Calu3 (cell line): ENCODE measurements around the gene TAGLN3. TPM values are rescaled to one million over a fixed set of nuclear protein-coding genes. Genes with fewer than 3 reads are reported as not detected.

ENCODE experiments used
- BruUV-seq: library from RNA; stranded (reverse); fragments of 400-500 nt; replicated peaks from 2 replicates; lab custom pipeline; 2021; lab: Mats Ljungman, UMichigan
- CTCF ChIA-PET: fragments of 300-600 bp; sonication (Branson Sonifier 250); formaldehyde crosslinking; loops from one replicate; lab custom pipeline; 2022; ENCODE audit warnings: antibody characterized with exemption; lab: Charles Lee
- DNase-seq: peaks from one replicate; pipeline ENCODE4 v3.0.0; 2022
- H3K27ac Mint-ChIP-seq: one replicate; pipeline ENCODE4 v1.8.0; 2022; ENCODE audit warnings: mixed read lengths; ENCODE audit not compliant: unreplicated experiment
- H3K27me3 Mint-ChIP-seq: one replicate; pipeline ENCODE4 v1.8.0; 2022; ENCODE audit warnings: mixed read lengths; ENCODE audit not compliant: unreplicated experiment
- H3K36me3 Mint-ChIP-seq: one replicate; pipeline ENCODE4 v1.8.0; 2022; ENCODE audit warnings: mild to moderate bottlenecking, moderate library complexity, mixed read lengths; ENCODE audit not compliant: insufficient read depth, unreplicated experiment
- H3K4me1 Mint-ChIP-seq: one replicate; pipeline ENCODE4 v1.8.0; 2022; ENCODE audit warnings: mild to moderate bottlenecking, low read depth, mixed read lengths; ENCODE audit not compliant: unreplicated experiment
- H3K4me3 Mint-ChIP-seq: one replicate; pipeline ENCODE4 v1.8.0; 2022; ENCODE audit warnings: mild to moderate bottlenecking, low read depth, moderate library complexity, mixed read lengths; ENCODE audit not compliant: unreplicated experiment
- H3K9me3 Mint-ChIP-seq: one replicate; pipeline ENCODE4 v1.8.0; 2022; ENCODE audit warnings: low read depth, mixed read lengths; ENCODE audit not compliant: unreplicated experiment
- intact Hi-C: fragments of 100-400 bp; cut with micrococcal nuclease; formaldehyde crosslinking; loops from one replicate; pipeline ENCODE4 v1.10.0; 2022; ENCODE audit not compliant: unreplicated experiment
- total RNA-seq: library from RNA; stranded (reverse); gene quantifications from 2 replicates; pipeline ENCODE4 v1.2.3, GENCODE V29; 2022
- TF ChIP-seq, protein P1 (sequence below): fragments of 200-600 bp; IDR thresholded peaks from one replicate; pipeline ENCODE4 v1.8.0; 2022; ENCODE audit warnings: antibody characterized with exemption; ENCODE audit not compliant: unreplicated experiment

The TAGLN3 gene
- total RNA-seq, 1 experiment from 2014 or later = not detected

- Mint-ChIP-seq H3K36me3 (no peaks in the 10 kb centered on the region), H3K27ac (no peak overlapping the region), H3K4me1 (peaks cover 14% of the 10 kb centered on the region), H3K4me3 (no peak overlapping the region), H3K27me3 (no peaks in the 10 kb centered on the region), H3K9me3 (no peaks in the 10 kb centered on the region)
- CTCF ChIA-PET = no interaction called here
- BruUV-seq = no TSS peak
- intact Hi-C loops = no loop called here
- TF ChIP-seq, protein P1, sequence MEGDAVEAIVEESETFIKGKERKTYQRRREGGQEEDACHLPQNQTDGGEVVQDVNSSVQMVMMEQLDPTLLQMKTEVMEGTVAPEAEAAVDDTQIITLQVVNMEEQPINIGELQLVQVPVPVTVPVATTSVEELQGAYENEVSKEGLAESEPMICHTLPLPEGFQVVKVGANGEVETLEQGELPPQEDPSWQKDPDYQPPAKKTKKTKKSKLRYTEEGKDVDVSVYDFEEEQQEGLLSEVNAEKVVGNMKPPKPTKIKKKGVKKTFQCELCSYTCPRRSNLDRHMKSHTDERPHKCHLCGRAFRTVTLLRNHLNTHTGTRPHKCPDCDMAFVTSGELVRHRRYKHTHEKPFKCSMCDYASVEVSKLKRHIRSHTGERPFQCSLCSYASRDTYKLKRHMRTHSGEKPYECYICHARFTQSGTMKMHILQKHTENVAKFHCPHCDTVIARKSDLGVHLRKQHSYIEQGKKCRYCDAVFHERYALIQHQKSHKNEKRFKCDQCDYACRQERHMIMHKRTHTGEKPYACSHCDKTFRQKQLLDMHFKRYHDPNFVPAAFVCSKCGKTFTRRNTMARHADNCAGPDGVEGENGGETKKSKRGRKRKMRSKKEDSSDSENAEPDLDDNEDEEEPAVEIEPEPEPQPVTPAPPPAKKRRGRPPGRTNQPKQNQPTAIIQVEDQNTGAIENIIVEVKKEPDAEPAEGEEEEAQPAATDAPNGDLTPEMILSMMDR = no peak
- no peak for DNase-seq
These were observed 28.3 kb upstream of the TAGLN3 start for GRCh38 chr3:111970376-111970775.

- CTCF ChIA-PET = interaction anchor here (0.6 kb wide), 1 partner anchor 35 kb away, joined by 3 read pairs; no protein-coding TSS in a partner anchor
- no TSS peak for BruUV-seq
- TF ChIP-seq, protein P1 = no peak
- H3K4me1 Mint-ChIP-seq = peaks cover 14% of the 10 kb centered on the region
- DNase-seq = no peak
- H3K27me3 Mint-ChIP-seq = no peaks in the 10 kb centered on the region
- H3K36me3 Mint-ChIP-seq = no peaks in the 10 kb centered on the region
- H3K27ac Mint-ChIP-seq = no peak overlapping the region
- intact Hi-C loops = no loop called here
- no peak overlapping the region for H3K4me3 Mint-ChIP-seq
- no peaks in the 10 kb centered on the region for H3K9me3 Mint-ChIP-seq
These were observed 27.1 kb upstream of the TAGLN3 start for GRCh38 chr3:111971533-111972130.

DNA sequence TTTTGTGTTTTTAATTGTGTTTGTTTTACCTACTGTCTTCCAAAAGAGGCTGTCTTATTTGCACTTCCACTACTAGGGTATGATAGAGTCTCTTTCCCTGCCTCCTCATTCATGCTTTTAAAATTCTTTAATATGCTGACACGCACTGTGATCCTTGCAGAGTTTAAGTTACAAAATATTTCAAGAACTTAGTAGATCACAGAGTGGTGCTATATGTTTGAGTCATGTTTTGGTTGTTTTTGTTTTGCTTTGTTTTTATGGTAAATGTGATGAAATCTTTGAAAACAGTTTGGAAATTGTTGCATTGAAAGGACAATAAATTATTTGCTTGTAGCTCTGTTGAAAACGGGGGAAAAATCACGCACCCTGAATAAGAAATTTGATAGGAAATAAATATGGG lies 25.8 kb upstream of the TAGLN3 start:
- Mint-ChIP-seq H3K27me3 (no peaks in the 10 kb centered on the region), H3K4me1 (peaks cover 1% of the 10 kb centered on the region), H3K36me3 (no peaks in the 10 kb centered on the region), H3K4me3 (no peak overlapping the region), H3K9me3 (no peaks in the 10 kb centered on the region), H3K27ac (no peak overlapping the region)
- no TSS peak for BruUV-seq
- intact Hi-C loops = no loop called here
- CTCF ChIA-PET = no interaction called here
- no peak for DNase-seq
- TF ChIP-seq, protein P1 = no peak

GRCh38 chr3:111975131-111975530 lies 23.6 kb upstream of the TAGLN3 start:
- TF ChIP-seq, protein P1 = no peak

More at GRCh38 chr3:111975131-111975530, 23.6 kb upstream of the TAGLN3 start:
- no peak for DNase-seq
- Mint-ChIP-seq H3K4me1 (no peaks in the 10 kb centered on the region), H3K4me3 (no peak overlapping the region), H3K9me3 (no peaks in the 10 kb centered on the region), H3K27me3 (no peaks in the 10 kb centered on the region), H3K36me3 (peaks cover 15% of the 10 kb centered on the region), H3K27ac (no peak overlapping the region)
- intact Hi-C loops = no loop called here
- CTCF ChIA-PET = interaction anchor here (0.7 kb wide), 1 partner anchor 14 kb away, joined by 3 read pairs; no protein-coding TSS in a partner anchor
- no TSS peak for BruUV-seq
